GM12892 (cell line): ENCODE data around the gene ATP6V0A1.
"Not testable (repeated sequence)": the region's sequence is repeated elsewhere in the genome, so short reads cannot be mapped to it uniquely, and the experiment has no call there.

Source experiments
- POLR2A ChIP-seq: IDR thresholded peaks from 2 replicates; pipeline ENCODE4 v1.6.1; 2011; ENCODE audit warnings: low read depth, low read length, control low read depth
- TAF1 ChIP-seq: IDR thresholded peaks from 2 replicates; pipeline ENCODE4 v1.6.1; 2011; ENCODE audit warnings: low read depth, mild to moderate bottlenecking, control low read depth, low read length, borderline replicate concordance

DNA sequence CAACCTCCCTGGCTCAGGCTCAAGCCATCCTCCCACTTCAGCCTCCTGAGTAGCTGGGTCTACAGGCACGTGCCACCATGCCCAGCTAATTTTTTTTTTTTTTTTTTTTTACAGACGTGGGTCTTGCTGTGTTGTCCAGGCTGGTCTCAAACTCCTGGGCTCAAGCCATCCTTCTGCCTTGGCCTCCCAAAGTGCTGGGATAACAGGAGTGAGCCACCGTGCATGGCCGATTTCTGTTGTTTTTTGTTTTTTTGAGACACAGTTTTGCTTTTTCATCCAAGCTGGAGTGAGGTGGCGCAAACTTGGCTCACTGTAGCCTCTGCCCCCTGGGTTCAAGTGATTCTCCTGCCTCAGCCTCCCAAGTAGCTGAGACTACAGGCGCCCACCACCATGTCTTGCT lies 3.7 kb upstream of the ATP6V0A1 start:
- TF ChIP-seq POLR2A, TAF1: not testable (repeated sequence)
